Thyroid gland (tissue), 4 donors: ENCODE measurements around the gene ALKBH3.

Source experiments
- POLR2A ChIP-seq, 2 donors: fragments of 450-650 bp; IDR thresholded peaks; one replicate each; pipeline ENCODE4 v1.6.1; 2017; ENCODE audit warnings: antibody characterized with exemption in 2 of 2, mild to moderate bottlenecking in 2 of 2, moderate library complexity in 1 of 2
- TF ChIP-seq, protein P1 (sequence below), 6 experiments: fragments of 200-600 bp in 3 of 6; fragments of 450-650 bp in 3 of 6; sonication (generic) in 3 of 6; IDR thresholded peaks; one replicate each; pipeline ENCODE4 v1.5.1; 2016 to 2019; ENCODE audit warnings: antibody characterized with exemption in 6 of 6, mild to moderate bottlenecking in 2 of 6, inconsistent platforms in 1 of 6, moderate library complexity in 1 of 6

DNA sequence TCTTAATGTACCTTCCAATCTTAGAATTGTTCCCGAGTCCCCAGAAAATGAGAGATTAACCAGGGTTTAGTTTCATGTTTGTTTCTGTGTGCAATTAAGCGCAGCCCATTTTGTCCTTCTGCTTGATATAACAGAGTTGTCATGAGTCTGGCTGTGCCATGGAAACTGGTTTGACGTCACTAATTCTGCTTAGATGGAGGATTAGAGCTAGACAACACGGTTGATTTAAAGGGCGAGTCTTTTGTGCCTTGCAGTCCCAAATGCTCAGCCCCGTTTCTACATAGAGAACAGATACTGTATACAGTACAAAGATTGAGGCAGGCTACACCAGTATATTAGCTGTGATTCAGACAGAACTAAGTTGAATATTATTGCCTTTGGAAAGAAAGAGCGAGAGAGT is 45.5 kb upstream of the ALKBH3 start:
- no peak for TF ChIP-seq POLR2A (IDR thresholded peaks at IDR 0.05)
- TF ChIP-seq, protein P1, sequence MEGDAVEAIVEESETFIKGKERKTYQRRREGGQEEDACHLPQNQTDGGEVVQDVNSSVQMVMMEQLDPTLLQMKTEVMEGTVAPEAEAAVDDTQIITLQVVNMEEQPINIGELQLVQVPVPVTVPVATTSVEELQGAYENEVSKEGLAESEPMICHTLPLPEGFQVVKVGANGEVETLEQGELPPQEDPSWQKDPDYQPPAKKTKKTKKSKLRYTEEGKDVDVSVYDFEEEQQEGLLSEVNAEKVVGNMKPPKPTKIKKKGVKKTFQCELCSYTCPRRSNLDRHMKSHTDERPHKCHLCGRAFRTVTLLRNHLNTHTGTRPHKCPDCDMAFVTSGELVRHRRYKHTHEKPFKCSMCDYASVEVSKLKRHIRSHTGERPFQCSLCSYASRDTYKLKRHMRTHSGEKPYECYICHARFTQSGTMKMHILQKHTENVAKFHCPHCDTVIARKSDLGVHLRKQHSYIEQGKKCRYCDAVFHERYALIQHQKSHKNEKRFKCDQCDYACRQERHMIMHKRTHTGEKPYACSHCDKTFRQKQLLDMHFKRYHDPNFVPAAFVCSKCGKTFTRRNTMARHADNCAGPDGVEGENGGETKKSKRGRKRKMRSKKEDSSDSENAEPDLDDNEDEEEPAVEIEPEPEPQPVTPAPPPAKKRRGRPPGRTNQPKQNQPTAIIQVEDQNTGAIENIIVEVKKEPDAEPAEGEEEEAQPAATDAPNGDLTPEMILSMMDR (IDR thresholded peaks at IDR 0.05), result no peak
